ENCODE results near the gene NEK3.
"Not testable (repeated sequence)": the region's sequence is repeated elsewhere in the genome, so short reads cannot be mapped to it uniquely, and the experiment has no call there.

DNA sequence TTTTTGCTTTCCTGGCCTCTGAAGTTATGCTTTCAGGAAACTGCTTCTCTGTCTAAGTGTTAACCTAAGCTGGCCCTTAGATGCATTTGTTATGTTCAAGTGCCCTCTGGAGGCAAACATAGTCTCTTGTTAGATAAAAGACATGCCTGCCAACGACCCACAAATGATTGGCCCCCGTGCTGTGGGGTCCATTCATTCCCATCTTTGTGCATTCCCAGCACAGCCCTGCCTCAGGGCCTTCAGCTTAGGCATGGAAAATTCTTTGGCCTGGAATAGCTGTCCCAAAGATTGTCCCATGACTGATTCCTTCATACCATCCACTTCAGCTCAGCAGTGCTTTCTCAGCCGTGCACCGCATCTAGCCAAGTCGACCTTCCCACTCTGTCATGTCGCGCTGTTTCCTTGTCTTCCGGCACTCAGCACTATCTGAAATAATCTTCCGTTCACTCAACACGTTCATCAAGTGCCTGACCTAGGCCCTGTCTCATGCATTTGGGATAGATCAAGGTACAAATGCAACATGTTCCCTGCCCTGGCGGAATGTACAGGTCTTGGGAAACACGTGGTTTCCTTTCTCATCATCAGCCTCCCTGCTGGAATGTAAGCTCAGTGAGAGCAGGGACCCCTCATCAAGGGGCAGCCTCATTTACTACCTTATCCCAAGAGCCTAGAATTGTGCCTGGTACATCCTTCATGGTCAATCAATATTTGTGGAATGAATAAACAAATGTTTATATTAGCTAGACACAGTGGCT lies 42.2 kb upstream of the NEK3 start:
- TF ChIP-seq, protein P1, sequence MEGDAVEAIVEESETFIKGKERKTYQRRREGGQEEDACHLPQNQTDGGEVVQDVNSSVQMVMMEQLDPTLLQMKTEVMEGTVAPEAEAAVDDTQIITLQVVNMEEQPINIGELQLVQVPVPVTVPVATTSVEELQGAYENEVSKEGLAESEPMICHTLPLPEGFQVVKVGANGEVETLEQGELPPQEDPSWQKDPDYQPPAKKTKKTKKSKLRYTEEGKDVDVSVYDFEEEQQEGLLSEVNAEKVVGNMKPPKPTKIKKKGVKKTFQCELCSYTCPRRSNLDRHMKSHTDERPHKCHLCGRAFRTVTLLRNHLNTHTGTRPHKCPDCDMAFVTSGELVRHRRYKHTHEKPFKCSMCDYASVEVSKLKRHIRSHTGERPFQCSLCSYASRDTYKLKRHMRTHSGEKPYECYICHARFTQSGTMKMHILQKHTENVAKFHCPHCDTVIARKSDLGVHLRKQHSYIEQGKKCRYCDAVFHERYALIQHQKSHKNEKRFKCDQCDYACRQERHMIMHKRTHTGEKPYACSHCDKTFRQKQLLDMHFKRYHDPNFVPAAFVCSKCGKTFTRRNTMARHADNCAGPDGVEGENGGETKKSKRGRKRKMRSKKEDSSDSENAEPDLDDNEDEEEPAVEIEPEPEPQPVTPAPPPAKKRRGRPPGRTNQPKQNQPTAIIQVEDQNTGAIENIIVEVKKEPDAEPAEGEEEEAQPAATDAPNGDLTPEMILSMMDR (IDR thresholded peaks at IDR 0.05; ENCODE audit: borderline replicate concordance, extremely low read depth, low read length, poor library complexity, severe bottlenecking): peak; percentile 38
- TF ChIP-seq EZH2 (IDR thresholded peaks at IDR 0.05; ENCODE audit: borderline replicate concordance, low read depth, low read length, severe bottlenecking): not testable (repeated sequence)

Measured in DND-41 (cell line).